Right atrium auricular region (tissue), 2 donors: ENCODE results near the gene GBF1. TPM values are rescaled to one million over a fixed set of nuclear protein-coding genes. Genes with fewer than 3 reads are reported as not detected.

Experiments
- DNase-seq: peaks from one replicate; pipeline ENCODE4 v3.0.0-alpha.2; 2019; ENCODE audit warnings: low spot score
- H3K27ac ChIP-seq, 2 donors: fragments of 200-600 bp; sonication (generic); 1 replicate in 1 of 2; 2 replicates in 1 of 2; pipeline ENCODE4 v1.5.1; 2016 to 2019
- H3K27me3 ChIP-seq, 2 donors: fragments of 200-600 bp; sonication (generic); one replicate each; pipeline versions ENCODE4 v1.5.1 to v1.6.0; 2017 to 2019
- H3K36me3 ChIP-seq: fragments of 200-600 bp; sonication (generic); one replicate; pipeline ENCODE4 v1.5.1; 2016
- H3K4me1 ChIP-seq, 2 donors: fragments of 200-600 bp; sonication (generic); one replicate each; pipeline versions ENCODE4 v1.5.1 to v1.6.0; 2017 to 2019
- H3K4me3 ChIP-seq, 2 donors: fragments of 200-600 bp; sonication (generic); 1 replicate in 1 of 2; 2 replicates in 1 of 2; pipeline ENCODE4 v1.5.1; 2017 to 2019; ENCODE audit warnings: mild to moderate bottlenecking in 1 of 2, moderate library complexity in 1 of 2
- H3K9me3 ChIP-seq, 2 donors: fragments of 200-600 bp; sonication (generic); one replicate each; pipeline ENCODE4 v1.5.1; 2019
- total RNA-seq, 2 donors: library from RNA; depleted of rRNA; stranded (reverse); fragments of >200 nt; gene quantifications; one replicate each; pipeline ENCODE4 v1.1.0, GENCODE V29; 2016
- TF ChIP-seq, protein P1 (sequence below), 2 donors: fragments of 200-600 bp; sonication (generic); IDR thresholded peaks; one replicate each; pipeline ENCODE4 v1.5.1; 2019; ENCODE audit warnings: antibody characterized with exemption in 2 of 2

GBF1 gene
- total RNA-seq, 2 donors from 2014 or later: 38.5 to 38.9 TPM

DNA sequence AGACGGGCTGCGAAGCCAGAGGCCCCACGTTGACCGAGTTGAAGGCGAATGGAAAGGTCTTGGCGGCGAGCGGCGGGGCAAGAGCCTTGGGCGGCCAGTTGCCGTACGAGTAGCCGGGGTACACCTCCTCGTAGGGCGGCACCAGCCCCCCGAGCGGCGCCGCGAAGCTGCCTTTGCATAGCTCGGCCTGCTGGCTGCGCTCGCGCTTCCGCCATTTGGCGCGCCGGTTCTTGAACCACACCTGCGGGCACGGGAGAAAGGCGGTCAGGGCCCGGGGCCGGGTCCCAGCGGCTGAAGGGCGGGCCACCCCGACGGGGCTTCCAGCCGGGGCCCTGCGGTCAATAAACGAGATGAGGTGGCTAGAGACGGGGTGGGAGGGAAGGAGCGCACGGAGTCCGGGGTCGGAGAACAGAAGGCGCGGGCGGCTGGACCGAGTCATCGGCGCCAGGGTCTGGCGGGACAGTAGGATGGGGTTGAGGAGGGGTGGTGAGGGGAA is 14.4 kb upstream of the GBF1 start:
- Histone ChIP-seq H3K4me1 (peaks cover 0 to 32% of the 10 kb centered on the region in 2 donors), H3K27me3 (peaks cover 4 to 9% of the 10 kb centered on the region in 2 donors), H3K4me3 (peak overlapping the region; percentile 21 to 52), H3K9me3 (no peaks in the 10 kb centered on the region), H3K36me3 (no peaks in the 10 kb centered on the region), H3K27ac (no peak overlapping the region)
- DNase-seq: no peak
- TF ChIP-seq, protein P1, sequence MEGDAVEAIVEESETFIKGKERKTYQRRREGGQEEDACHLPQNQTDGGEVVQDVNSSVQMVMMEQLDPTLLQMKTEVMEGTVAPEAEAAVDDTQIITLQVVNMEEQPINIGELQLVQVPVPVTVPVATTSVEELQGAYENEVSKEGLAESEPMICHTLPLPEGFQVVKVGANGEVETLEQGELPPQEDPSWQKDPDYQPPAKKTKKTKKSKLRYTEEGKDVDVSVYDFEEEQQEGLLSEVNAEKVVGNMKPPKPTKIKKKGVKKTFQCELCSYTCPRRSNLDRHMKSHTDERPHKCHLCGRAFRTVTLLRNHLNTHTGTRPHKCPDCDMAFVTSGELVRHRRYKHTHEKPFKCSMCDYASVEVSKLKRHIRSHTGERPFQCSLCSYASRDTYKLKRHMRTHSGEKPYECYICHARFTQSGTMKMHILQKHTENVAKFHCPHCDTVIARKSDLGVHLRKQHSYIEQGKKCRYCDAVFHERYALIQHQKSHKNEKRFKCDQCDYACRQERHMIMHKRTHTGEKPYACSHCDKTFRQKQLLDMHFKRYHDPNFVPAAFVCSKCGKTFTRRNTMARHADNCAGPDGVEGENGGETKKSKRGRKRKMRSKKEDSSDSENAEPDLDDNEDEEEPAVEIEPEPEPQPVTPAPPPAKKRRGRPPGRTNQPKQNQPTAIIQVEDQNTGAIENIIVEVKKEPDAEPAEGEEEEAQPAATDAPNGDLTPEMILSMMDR (IDR thresholded peaks at IDR 0.05): peak in 1 of 2 donors; percentile 49

DNA sequence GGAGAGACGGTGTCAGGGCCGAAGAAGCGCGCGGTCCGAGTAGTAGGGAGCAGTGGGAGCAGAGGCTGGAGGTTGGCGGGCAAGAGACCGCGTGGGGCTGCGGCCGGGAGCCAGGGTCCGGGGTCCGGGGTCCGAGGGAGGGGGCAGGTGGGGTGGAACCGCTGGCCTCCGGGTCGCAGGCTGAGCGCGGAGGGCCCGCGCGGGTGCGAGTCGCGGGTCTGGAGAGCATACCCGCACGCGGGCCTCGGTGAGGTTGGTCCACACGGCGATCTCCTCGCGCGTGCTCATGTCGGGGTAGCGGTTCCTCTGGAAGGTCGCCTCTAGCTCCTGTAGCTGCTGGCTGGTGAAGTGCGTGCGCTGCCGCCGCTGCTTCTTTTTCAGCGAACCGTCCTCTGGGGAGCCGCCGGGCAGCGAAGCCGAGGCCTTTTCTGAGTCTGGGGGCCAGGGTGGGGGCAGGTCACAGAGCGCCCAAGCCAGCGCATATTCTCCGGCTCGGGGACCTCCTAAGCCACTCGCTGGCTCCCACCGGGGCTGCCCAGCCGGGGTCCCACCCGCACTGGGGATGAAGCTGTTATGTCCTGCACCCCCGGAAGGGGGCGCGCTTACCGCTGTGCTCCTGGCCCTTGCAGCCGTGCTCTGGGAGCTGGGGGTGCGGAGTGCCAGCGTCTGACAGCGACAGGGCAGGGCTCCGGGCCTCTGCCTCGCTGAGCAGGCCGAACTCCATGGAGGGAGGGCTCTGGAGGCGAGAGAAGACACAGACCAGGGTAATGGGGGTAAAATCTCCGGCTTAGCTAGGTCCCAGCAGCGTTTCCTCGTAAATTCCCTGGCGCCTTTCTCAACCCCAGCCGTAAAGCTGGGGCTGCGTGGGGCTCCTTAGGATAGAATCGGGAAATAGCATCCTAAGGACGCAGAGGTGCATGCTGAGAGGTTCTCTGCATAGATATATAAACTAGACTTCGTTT is 13.7 kb upstream of the GBF1 start:
- Histone ChIP-seq H3K4me1 (peaks cover 0 to 26% of the 10 kb centered on the region in 2 donors), H3K36me3 (no peaks in the 10 kb centered on the region), H3K9me3 (no peaks in the 10 kb centered on the region), H3K27ac (no peak overlapping the region), H3K4me3 (peak overlapping the region; percentile 21 to 52), H3K27me3 (peaks cover 4 to 9% of the 10 kb centered on the region in 2 donors)
- no peak for DNase-seq
- TF ChIP-seq, protein P1 (IDR thresholded peaks at IDR 0.05): peak; percentile 48 to 80

DNA sequence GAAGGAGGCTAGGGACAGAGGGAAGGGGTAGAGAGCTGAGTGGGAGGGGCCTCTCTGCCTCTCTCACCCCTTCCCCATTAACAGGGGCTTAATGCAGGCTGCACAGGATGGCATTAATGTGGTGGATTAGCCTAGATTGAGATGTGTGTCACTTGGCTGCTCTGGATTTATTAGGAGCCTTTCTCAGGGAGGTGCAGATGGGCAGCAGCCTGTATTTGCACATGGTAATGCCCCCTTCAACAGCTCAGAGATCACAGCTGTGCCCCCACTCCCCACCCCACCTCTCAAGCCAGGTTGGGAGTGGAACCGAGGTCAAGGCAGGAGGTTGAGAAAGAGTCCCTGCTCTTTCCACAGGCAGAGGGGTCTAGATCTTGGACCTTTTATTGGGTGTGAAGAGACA is 11.3 kb upstream of the GBF1 start:
- Histone ChIP-seq H3K4me3 (no peak overlapping the region), H3K9me3 (no peaks in the 10 kb centered on the region), H3K4me1 (peaks cover 0 to 24% of the 10 kb centered on the region in 2 donors), H3K27me3 (peaks cover 4 to 9% of the 10 kb centered on the region in 2 donors), H3K36me3 (no peaks in the 10 kb centered on the region), H3K27ac (no peak overlapping the region)
- DNase-seq: no peak
- TF ChIP-seq, protein P1 (IDR thresholded peaks at IDR 0.05): no peak

DNA sequence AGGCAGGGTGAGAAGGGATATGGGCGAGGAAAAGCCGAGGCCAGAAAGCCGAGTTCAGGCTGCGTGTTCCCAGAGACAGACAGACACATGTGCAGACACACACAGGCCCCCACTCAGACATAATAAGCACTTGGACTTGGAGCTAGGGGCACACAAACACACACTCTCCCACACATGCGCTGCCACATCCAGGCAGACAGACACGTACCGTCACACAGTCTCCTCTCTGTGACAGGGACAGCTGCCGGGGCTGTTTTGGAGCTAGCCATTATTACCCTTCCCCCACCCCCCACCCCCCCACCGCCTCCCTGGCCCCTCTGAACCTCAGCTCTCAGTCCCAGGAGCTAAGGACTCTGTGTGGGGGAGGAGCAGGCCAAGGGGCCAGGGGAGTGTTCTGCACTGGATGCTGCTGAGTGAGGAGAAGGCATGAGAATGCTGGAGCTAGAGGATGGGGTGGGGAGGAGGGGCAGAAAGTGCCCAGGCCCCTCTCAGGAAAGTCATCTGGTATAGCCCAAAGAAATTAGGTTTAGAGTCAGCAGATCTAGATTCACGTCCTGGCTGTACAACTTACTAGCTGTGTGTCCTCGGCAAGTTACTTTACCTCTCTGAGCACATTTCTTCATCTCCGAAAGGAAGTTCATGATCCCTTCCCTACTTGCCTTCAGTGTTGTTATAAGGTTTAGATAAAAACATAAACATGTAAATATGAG is 10.3 kb upstream of the GBF1 start:
- TF ChIP-seq, protein P1 (IDR thresholded peaks at IDR 0.05): no peak
- H3K9me3 ChIP-seq: no peaks in the 10 kb centered on the region
- no peak overlapping the region for H3K4me3 ChIP-seq
- peaks cover 0 to 19% of the 10 kb centered on the region in 2 donors for H3K4me1 ChIP-seq
- H3K36me3 ChIP-seq: no peaks in the 10 kb centered on the region
- H3K27ac ChIP-seq: no peak overlapping the region
- DNase-seq: no peak
- H3K27me3 ChIP-seq: peaks cover 4 to 9% of the 10 kb centered on the region in 2 donors

DNA sequence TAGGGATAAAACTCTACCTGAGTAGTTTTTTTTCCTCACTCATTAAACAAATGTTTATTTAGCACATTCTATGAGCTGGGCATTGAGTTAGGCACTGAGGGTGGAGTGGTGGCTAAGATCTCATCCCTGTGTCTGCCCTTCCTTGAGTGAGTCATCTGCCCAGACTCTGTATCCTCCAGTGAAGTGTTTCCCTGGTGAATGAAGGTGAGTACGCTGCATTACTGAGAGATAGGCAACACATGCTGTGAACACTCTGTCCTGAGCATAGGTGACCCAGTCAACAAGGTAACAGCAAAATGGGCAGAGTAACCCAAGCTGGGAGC is 9.8 kb upstream of the GBF1 start:
- Histone ChIP-seq H3K4me1 (peaks cover 0 to 18% of the 10 kb centered on the region in 2 donors), H3K9me3 (no peaks in the 10 kb centered on the region), H3K27ac (no peak overlapping the region), H3K27me3 (peaks cover 4 to 9% of the 10 kb centered on the region in 2 donors), H3K36me3 (no peaks in the 10 kb centered on the region), H3K4me3 (no peak overlapping the region)
- TF ChIP-seq, protein P1 (IDR thresholded peaks at IDR 0.05): no peak
- DNase-seq: no peak
